ENCODE data around the gene EIF1.

The EIF1 gene

GRCh38 chr17:41718287-41718645 is 29.6 kb downstream of the EIF1 start:
- no peak for DNase-seq (ENCODE audit: low read depth)
- no peak overlapping the region for H3K4me3 ChIP-seq (ENCODE audit: control insufficient read depth, low read depth, low read length)
- TF ChIP-seq, protein P1, sequence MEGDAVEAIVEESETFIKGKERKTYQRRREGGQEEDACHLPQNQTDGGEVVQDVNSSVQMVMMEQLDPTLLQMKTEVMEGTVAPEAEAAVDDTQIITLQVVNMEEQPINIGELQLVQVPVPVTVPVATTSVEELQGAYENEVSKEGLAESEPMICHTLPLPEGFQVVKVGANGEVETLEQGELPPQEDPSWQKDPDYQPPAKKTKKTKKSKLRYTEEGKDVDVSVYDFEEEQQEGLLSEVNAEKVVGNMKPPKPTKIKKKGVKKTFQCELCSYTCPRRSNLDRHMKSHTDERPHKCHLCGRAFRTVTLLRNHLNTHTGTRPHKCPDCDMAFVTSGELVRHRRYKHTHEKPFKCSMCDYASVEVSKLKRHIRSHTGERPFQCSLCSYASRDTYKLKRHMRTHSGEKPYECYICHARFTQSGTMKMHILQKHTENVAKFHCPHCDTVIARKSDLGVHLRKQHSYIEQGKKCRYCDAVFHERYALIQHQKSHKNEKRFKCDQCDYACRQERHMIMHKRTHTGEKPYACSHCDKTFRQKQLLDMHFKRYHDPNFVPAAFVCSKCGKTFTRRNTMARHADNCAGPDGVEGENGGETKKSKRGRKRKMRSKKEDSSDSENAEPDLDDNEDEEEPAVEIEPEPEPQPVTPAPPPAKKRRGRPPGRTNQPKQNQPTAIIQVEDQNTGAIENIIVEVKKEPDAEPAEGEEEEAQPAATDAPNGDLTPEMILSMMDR (IDR thresholded peaks at IDR 0.05; ENCODE audit: control insufficient read depth, insufficient read depth, low read depth, low read length, missing control alignments), result no peak

DNA sequence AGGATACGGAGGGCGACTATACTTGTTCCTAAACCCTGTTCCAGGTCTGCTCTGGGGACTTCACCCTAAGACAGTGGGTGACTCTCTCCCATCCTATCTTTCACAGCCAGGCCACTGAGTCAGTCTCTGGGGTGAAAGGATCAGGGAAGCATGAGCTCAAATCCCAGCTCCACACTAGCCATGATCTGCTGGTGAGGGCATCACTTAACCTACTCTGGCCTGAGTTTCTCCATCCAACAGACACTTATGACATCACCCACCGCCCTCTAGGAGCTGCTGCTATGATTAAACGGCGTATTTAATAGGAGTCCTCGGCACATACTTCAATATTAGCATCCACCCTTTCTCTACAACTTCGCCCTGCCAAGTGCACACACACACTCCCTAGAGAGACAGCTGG is 33.5 kb downstream of the EIF1 start:
- no peak overlapping the region for H3K4me3 ChIP-seq (ENCODE audit: control insufficient read depth, low read depth, low read length)
- DNase-seq (ENCODE audit: low read depth), result no peak
- TF ChIP-seq, protein P1 (IDR thresholded peaks at IDR 0.05; ENCODE audit: control insufficient read depth, insufficient read depth, low read depth, low read length, missing control alignments), result no peak

GRCh38 chr17:41723801-41724475 is 35.3 kb downstream of the EIF1 start:
- no peak overlapping the region for H3K4me3 ChIP-seq (ENCODE audit: control insufficient read depth, low read depth, low read length)
- DNase-seq (ENCODE audit: low read depth), result no peak
- TF ChIP-seq, protein P1 (IDR thresholded peaks at IDR 0.05; ENCODE audit: control insufficient read depth, insufficient read depth, low read depth, low read length, missing control alignments), result no peak

- no peak for DNase-seq (ENCODE audit: low read depth)
- H3K4me3 ChIP-seq (ENCODE audit: control insufficient read depth, low read depth, low read length), result no peak overlapping the region
- TF ChIP-seq, protein P1 (IDR thresholded peaks at IDR 0.05; ENCODE audit: control insufficient read depth, insufficient read depth, low read depth, low read length, missing control alignments), result no peak
These were observed 35.9 kb downstream of the EIF1 start for GRCh38 chr17:41724476-41725050.

DNA sequence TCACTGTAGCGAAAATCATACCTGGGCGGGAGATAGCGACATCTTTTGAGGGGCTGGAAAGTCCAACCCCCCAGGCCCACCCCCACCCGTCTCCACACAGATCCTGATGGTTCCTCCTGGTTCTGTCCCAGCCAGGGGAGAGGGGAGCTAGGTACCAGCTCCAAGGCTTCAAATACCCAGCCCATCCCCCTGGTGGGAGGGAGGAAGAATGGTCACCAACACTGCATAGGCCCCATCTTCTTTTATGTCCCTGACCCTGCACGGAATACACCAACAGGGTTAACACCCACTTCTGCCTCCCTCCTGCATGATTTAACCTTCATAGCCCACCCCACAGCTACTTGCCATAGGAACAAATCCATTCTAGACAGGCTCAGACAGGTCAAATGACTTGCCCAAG is 36.4 kb downstream of the EIF1 start:
- H3K4me3 ChIP-seq (ENCODE audit: control insufficient read depth, low read depth, low read length), result no peak overlapping the region
- TF ChIP-seq, protein P1 (IDR thresholded peaks at IDR 0.05; ENCODE audit: control insufficient read depth, insufficient read depth, low read depth, low read length, missing control alignments), result no peak
- DNase-seq (ENCODE audit: low read depth), result no peak

- no peak for DNase-seq (ENCODE audit: low read depth)
- TF ChIP-seq, protein P1 (IDR thresholded peaks at IDR 0.05; ENCODE audit: control insufficient read depth, insufficient read depth, low read depth, low read length, missing control alignments), result no peak
- no peak overlapping the region for H3K4me3 ChIP-seq (ENCODE audit: control insufficient read depth, low read depth, low read length)
These were observed 39.4 kb downstream of the EIF1 start for GRCh38 chr17:41728056-41728455.

Data from AG09309 (cell line).